GM18867 (cell line): ENCODE results near the gene PPP1R3D.
"Not testable (repeated sequence)": the region's sequence is repeated elsewhere in the genome, so short reads cannot be mapped to it uniquely, and the experiment has no call there.

Experiments used
- ATAC-seq: cut with Tn5 transposase; IDR thresholded peaks from one replicate; pipeline ENCODE4 v1.9.1; 2021; ENCODE audit warnings: mild to moderate bottlenecking, moderate library complexity; ENCODE audit not compliant: unreplicated experiment

PPP1R3D gene

GRCh38 chr20:59940129-59940955, at the start of gene PPP1R3D, which contains the start of gene FAM217B:
TSS of gene PPP1R3D (minus strand) at chr20:59940305. CDS start at chr20:59939931, 374 bp downstream.
TSS of gene FAM217B (plus strand) at chr20:59940389. CDS start at chr20:59943944, 3,555 bp downstream.
- peak; percentile 93 for ATAC-seq

GRCh38 chr20:59988141-59988540, 48.0 kb upstream of the PPP1R3D start:
- ATAC-seq: no peak

- ATAC-seq: no peak
These were observed 47.0 kb upstream of the PPP1R3D start for GRCh38 chr20:59987135-59987534.

- no peak for ATAC-seq
These were observed 45.8 kb upstream of the PPP1R3D start for GRCh38 chr20:59985864-59986263.

GRCh38 chr20:59985164-59985563, 45.1 kb upstream of the PPP1R3D start:
- no peak for ATAC-seq

GRCh38 chr20:59984541-59984940, 44.4 kb upstream of the PPP1R3D start:
- no peak for ATAC-seq

GRCh38 chr20:59983076-59983475, 43.0 kb upstream of the PPP1R3D start:
- no peak for ATAC-seq

- ATAC-seq: no peak
These were observed 37.0 kb upstream of the PPP1R3D start for GRCh38 chr20:59977086-59977485.

GRCh38 chr20:59976156-59976782, 36.2 kb upstream of the PPP1R3D start:
- ATAC-seq: no peak

- no peak for ATAC-seq
These were observed 32.1 kb upstream of the PPP1R3D start for GRCh38 chr20:59972037-59972801.

GRCh38 chr20:59971428-59971827, 31.3 kb upstream of the PPP1R3D start:
- no peak for ATAC-seq

- ATAC-seq: no peak
These were observed 26.3 kb upstream of the PPP1R3D start for GRCh38 chr20:59966428-59966827.

GRCh38 chr20:59962155-59962554, 22.1 kb upstream of the PPP1R3D start:
- no peak for ATAC-seq

- ATAC-seq: no peak
These were observed 21.3 kb upstream of the PPP1R3D start for GRCh38 chr20:59961423-59961822.

GRCh38 chr20:59958626-59959025, 18.5 kb upstream of the PPP1R3D start:
- no peak for ATAC-seq

GRCh38 chr20:59958123-59958522, 18.0 kb upstream of the PPP1R3D start, which contains the start of gene CDH26:
TSS of gene CDH26 (plus strand) at chr20:59958423. CDS start at chr20:59958727, 304 bp downstream.
- ATAC-seq: no peak

- not testable (repeated sequence) for ATAC-seq
These were observed 17.5 kb upstream of the PPP1R3D start for GRCh38 chr20:59957568-59957967.

GRCh38 chr20:59955131-59955796, 15.2 kb upstream of the PPP1R3D start:
- no peak for ATAC-seq

- ATAC-seq: no peak
These were observed 14.6 kb upstream of the PPP1R3D start for GRCh38 chr20:59954718-59955117.

GRCh38 chr20:59949911-59950310, 9.8 kb upstream of the PPP1R3D start:
- no peak for ATAC-seq
